ENCODE data around the gene SYNGR4. TPM values are rescaled to one million over a fixed set of nuclear protein-coding genes. Genes with fewer than 3 reads are reported as not detected.

Gene SYNGR4
- polyA plus RNA-seq, 1 donor (not counting 4 experiments of a cell fraction or from before 2014, with no cell fraction given), result not detected

DNA sequence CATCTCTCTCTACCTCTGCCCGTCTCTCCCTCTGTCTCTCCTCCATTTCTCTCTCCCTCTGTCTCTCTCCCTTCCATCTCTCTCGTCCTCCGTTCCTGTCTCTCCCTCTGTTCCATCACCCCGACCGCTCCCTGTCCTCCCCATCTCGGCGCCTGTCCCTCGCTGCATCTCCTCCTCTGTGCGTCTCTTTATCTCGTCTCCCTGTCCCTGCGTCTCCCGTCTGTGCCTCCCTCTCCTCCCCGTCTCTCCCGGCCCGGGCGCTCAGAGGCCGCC lies 33.9 kb downstream of the SYNGR4 start:
- peak overlapping the region; percentile 73 for H3K4me2 ChIP-seq (ENCODE audit: control insufficient read depth, extremely low read depth, insufficient read depth, low read depth, low read length)
- no peaks in the 10 kb centered on the region for H4K20me1 ChIP-seq (ENCODE audit: control insufficient read depth, extremely low read depth, insufficient read depth, low read length)
- dilution Hi-C loops (cut with MboI; ENCODE audit: extremely low pct_ligation_motif_present, low sequenced_read_pairs), result no loop called here

DNA sequence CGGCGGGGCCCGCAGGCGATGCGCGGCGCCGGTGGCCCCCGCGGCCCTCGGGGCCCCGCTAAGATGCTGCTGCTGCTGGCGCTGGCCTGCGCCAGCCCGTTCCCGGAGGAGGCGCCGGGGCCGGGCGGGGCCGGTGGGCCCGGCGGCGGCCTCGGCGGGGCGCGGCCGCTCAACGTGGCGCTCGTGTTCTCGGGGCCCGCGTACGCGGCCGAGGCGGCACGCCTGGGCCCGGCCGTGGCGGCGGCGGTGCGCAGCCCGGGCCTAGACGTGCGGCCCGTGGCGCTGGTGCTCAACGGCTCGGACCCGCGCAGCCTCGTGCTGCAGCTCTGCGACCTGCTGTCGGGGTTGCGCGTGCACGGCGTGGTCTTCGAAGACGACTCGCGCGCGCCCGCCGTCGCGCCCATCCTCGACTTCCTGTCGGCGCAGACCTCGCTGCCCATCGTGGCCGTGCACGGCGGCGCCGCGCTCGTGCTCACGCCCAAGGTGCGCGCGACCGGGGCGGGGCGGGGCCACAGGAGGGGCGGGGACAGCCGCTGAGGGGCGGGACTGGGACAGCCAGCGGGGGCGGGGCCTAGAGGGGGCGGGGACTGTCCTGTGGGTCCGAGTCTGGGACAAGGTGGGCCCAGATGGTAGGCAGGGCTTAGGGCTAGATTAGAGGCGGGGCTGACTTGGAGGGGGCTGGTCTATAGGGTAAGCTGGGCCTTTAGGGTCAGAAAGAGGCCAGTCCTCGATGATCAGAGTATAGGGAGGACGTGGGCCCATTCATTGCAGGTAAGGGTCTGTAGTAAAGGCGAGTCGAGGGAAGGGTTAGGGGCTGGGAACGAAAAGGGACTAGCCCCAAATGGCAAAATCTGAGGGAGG lies 34.4 kb downstream of the SYNGR4 start:
- Histone ChIP-seq H4K20me1 (ENCODE audit: control insufficient read depth, extremely low read depth, insufficient read depth, low read length) (no peaks in the 10 kb centered on the region), H3K27me3 (ENCODE audit: control insufficient read depth, extremely low read depth, insufficient read depth, low read length) (peaks cover 26% of the 10 kb centered on the region), H3K9me1 (ENCODE audit: control insufficient read depth, extremely low read depth, insufficient read depth, low read length) (no peaks in the 10 kb centered on the region), H3K4me2 (ENCODE audit: control insufficient read depth, extremely low read depth, insufficient read depth, low read depth, low read length) (peak overlapping the region; percentile 73), H3K9me3 (ENCODE audit: control insufficient read depth, low read depth, low read length) (no peaks in the 10 kb centered on the region), H3K79me2 (ENCODE audit: control insufficient read depth, insufficient read depth, low read length) (no peaks in the 10 kb centered on the region), H3K9ac (ENCODE audit: control insufficient read depth, extremely low read depth, insufficient read depth, low read length) (peak overlapping the region; percentile 74), H2AFZ (ENCODE audit: control insufficient read depth, low read length) (peak overlapping the region; percentile 33), H3K27ac (ENCODE audit: control insufficient read depth, insufficient read depth, low read length) (no peak overlapping the region), H3K4me3 (ENCODE audit: control insufficient read depth in 2 of 3, extremely low read depth in 1 of 3, insufficient read depth in 2 of 3, low read depth in 1 of 3, low read length in 3 of 3) (peak overlapping the region; percentile 31 to 65 (median 60)), H3K4me1 (ENCODE audit: control insufficient read depth, extremely low read depth, insufficient read depth, low read length) (peaks cover 14% of the 10 kb centered on the region), H3K36me3 (ENCODE audit: control insufficient read depth in 2 of 2, extremely low read depth in 1 of 2, insufficient read depth in 2 of 2, low read length in 2 of 2) (no peaks in the 10 kb centered on the region)
- no peak for FAIRE-seq
- TF ChIP-seq, protein P1, sequence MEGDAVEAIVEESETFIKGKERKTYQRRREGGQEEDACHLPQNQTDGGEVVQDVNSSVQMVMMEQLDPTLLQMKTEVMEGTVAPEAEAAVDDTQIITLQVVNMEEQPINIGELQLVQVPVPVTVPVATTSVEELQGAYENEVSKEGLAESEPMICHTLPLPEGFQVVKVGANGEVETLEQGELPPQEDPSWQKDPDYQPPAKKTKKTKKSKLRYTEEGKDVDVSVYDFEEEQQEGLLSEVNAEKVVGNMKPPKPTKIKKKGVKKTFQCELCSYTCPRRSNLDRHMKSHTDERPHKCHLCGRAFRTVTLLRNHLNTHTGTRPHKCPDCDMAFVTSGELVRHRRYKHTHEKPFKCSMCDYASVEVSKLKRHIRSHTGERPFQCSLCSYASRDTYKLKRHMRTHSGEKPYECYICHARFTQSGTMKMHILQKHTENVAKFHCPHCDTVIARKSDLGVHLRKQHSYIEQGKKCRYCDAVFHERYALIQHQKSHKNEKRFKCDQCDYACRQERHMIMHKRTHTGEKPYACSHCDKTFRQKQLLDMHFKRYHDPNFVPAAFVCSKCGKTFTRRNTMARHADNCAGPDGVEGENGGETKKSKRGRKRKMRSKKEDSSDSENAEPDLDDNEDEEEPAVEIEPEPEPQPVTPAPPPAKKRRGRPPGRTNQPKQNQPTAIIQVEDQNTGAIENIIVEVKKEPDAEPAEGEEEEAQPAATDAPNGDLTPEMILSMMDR (optimal IDR thresholded peaks at IDR 0.05 in 1 of 3, IDR thresholded peaks at IDR 0.05 in 1 of 3, conservative IDR thresholded peaks at IDR 0.05 in 1 of 3; ENCODE audit: extremely low read depth in 1 of 3, insufficient read depth in 2 of 3, low read length in 3 of 3), result no peak
- no peak for TF ChIP-seq EZH2 (IDR thresholded peaks at IDR 0.05; ENCODE audit: low read length)
- dilution Hi-C loops (cut with MboI; ENCODE audit: extremely low pct_ligation_motif_present, low sequenced_read_pairs), result no loop called here
- peak; percentile 49 for DNase-seq (ENCODE audit: low read depth, low spot score)

More for the DNA sequence above, 33.9 kb downstream of the SYNGR4 start:
- Histone ChIP-seq H3K27me3 (ENCODE audit: control insufficient read depth, extremely low read depth, insufficient read depth, low read length) (peaks cover 31% of the 10 kb centered on the region), H2AFZ (ENCODE audit: control insufficient read depth, low read length) (peak overlapping the region; percentile 12), H3K36me3 (ENCODE audit: control insufficient read depth in 2 of 2, extremely low read depth in 1 of 2, insufficient read depth in 2 of 2, low read length in 2 of 2) (no peaks in the 10 kb centered on the region), H3K4me3 (ENCODE audit: control insufficient read depth in 2 of 3, extremely low read depth in 1 of 3, insufficient read depth in 2 of 3, low read depth in 1 of 3, low read length in 3 of 3) (peak overlapping the region; percentile 31 to 65 (median 60)), H3K27ac (ENCODE audit: control insufficient read depth, insufficient read depth, low read length) (no peak overlapping the region), H3K9ac (ENCODE audit: control insufficient read depth, extremely low read depth, insufficient read depth, low read length) (peak overlapping the region; percentile 74), H3K9me3 (ENCODE audit: control insufficient read depth, low read depth, low read length) (no peaks in the 10 kb centered on the region), H3K79me2 (ENCODE audit: control insufficient read depth, insufficient read depth, low read length) (no peaks in the 10 kb centered on the region), H3K9me1 (ENCODE audit: control insufficient read depth, extremely low read depth, insufficient read depth, low read length) (no peaks in the 10 kb centered on the region), H3K4me1 (ENCODE audit: control insufficient read depth, extremely low read depth, insufficient read depth, low read length) (peaks cover 14% of the 10 kb centered on the region)
- DNase-seq (ENCODE audit: low read depth, low spot score) (no peak), FAIRE-seq (no peak)
- no peak for TF ChIP-seq EZH2 (IDR thresholded peaks at IDR 0.05; ENCODE audit: low read length)
- TF ChIP-seq, protein P1 (optimal IDR thresholded peaks at IDR 0.05 in 1 of 3, IDR thresholded peaks at IDR 0.05 in 1 of 3, conservative IDR thresholded peaks at IDR 0.05 in 1 of 3; ENCODE audit: extremely low read depth in 1 of 3, insufficient read depth in 2 of 3, low read length in 3 of 3), result no peak

All from keratinocyte (primary cell).